ENCODE data around the gene KRT15.
A peak's percentile ranks its signal among the peaks of the same experiment; 100 is the strongest.

KRT15 gene

DNA sequence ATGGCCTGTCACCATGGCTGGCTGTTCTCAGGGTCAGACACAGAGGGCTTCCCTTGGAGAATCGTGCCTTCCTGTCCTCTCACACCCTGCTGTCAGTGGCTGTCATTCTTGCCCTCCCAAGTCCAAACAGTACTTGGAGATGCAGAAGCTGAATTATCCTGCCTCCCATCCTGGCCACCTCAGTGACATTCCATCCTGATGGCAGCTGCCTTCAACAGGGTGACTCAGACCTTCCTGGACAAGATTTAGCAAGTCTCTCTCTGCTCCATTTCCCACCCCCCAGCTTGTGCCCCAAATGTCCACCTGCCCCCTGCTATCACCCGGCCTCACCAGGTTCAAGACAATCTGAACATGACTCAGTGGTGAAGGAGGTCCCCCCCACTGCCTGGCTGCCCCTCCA lies 24.2 kb downstream of the KRT15 start:
- Mint-ChIP-seq H3K4me1 (peaks cover 36% of the 10 kb centered on the region), H3K4me3 (no peak overlapping the region), H3K9me3 (no peaks in the 10 kb centered on the region), H3K27ac (no peak overlapping the region), H3K27me3 (ENCODE audit: low read depth) (peaks cover 19% of the 10 kb centered on the region), H3K36me3 (ENCODE audit: low read depth) (no peaks in the 10 kb centered on the region)
- TF ChIP-seq, protein P1, sequence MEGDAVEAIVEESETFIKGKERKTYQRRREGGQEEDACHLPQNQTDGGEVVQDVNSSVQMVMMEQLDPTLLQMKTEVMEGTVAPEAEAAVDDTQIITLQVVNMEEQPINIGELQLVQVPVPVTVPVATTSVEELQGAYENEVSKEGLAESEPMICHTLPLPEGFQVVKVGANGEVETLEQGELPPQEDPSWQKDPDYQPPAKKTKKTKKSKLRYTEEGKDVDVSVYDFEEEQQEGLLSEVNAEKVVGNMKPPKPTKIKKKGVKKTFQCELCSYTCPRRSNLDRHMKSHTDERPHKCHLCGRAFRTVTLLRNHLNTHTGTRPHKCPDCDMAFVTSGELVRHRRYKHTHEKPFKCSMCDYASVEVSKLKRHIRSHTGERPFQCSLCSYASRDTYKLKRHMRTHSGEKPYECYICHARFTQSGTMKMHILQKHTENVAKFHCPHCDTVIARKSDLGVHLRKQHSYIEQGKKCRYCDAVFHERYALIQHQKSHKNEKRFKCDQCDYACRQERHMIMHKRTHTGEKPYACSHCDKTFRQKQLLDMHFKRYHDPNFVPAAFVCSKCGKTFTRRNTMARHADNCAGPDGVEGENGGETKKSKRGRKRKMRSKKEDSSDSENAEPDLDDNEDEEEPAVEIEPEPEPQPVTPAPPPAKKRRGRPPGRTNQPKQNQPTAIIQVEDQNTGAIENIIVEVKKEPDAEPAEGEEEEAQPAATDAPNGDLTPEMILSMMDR (IDR thresholded peaks at IDR 0.05; ENCODE audit: unreplicated experiment in 3 of 3): no peak

DNA sequence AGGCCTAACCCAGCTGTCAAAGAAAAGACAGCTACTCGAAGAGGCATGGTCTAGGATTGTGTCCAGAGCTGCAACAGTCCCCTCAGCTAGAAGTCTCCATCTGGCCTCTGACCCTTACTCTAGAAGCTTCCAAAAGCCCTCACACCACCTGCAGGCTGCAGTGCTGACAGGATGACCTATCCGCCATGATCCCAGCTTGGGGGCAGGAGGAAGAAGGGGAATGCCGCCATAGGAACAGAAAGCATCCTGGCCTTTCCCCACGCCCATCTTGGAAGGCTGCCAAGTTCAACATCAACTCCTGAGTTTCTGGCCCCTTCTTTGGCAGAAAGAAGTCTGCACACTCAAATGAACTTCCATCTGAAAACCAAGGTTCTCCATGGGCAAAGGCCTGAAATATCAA lies 25.9 kb downstream of the KRT15 start:
- H3K4me3 Mint-ChIP-seq: no peak overlapping the region
- peaks cover 16% of the 10 kb centered on the region for H3K27me3 Mint-ChIP-seq (ENCODE audit: low read depth)
- TF ChIP-seq, protein P1 (IDR thresholded peaks at IDR 0.05; ENCODE audit: unreplicated experiment in 3 of 3): no peak
- H3K9me3 Mint-ChIP-seq: no peaks in the 10 kb centered on the region
- H3K36me3 Mint-ChIP-seq (ENCODE audit: low read depth): no peaks in the 10 kb centered on the region
- peaks cover 36% of the 10 kb centered on the region for H3K4me1 Mint-ChIP-seq
- H3K27ac Mint-ChIP-seq: peak overlapping the region; percentile 46 to 82 (median 50)

DNA sequence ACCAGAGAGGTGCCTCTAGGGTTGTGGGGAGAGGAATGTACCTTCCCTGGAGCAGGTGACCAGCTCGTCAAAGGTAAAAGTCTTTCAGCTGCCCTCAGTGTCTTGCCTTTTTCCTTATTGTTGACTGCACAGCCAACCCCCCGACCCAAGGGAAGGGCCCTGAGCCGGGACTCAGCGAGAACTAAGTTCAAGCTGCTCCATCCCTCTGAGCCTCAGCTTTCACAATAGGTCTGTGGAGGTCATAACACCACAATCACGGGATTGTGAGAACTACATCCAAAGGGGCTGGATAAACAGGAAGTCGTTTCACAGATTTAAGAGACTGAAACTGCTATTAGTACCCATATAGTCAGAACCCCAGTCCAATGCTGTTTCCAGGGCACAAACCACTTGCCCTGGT lies 26.3 kb downstream of the KRT15 start:
- TF ChIP-seq, protein P1 (IDR thresholded peaks at IDR 0.05; ENCODE audit: unreplicated experiment in 3 of 3): no peak

DNA sequence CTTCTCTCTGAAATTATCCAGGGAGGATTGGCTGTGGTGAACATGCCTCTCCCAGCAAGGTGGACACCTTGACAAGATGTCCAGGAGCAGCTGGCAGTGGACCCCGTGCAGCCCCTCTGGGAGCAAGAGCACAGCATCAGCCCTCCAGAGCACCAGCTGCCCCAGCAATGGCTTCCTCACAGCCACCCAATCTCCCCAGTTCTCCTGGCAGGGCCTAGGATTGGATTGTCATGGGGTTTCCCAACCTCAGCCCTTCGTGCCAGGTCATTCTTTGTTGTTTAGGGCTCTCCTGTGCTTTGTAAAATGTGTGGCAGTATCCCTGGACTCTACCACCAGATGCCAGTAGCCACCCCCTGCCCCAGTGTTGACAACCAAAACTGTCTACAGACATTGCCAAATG lies 27.2 kb downstream of the KRT15 start:
- Mint-ChIP-seq H3K4me1 (peaks cover 35% of the 10 kb centered on the region), H3K27me3 (ENCODE audit: low read depth) (peaks cover 16% of the 10 kb centered on the region), H3K4me3 (no peak overlapping the region), H3K9me3 (no peaks in the 10 kb centered on the region), H3K36me3 (ENCODE audit: low read depth) (no peaks in the 10 kb centered on the region), H3K27ac (no peak overlapping the region)
- TF ChIP-seq, protein P1 (IDR thresholded peaks at IDR 0.05; ENCODE audit: unreplicated experiment in 3 of 3): no peak

More for the DNA sequence above, 26.3 kb downstream of the KRT15 start:
- Mint-ChIP-seq H3K4me1 (peaks cover 36% of the 10 kb centered on the region), H3K27me3 (ENCODE audit: low read depth) (peaks cover 16% of the 10 kb centered on the region), H3K27ac (peak overlapping the region; percentile 21 to 78 (median 50)), H3K4me3 (no peak overlapping the region), H3K36me3 (ENCODE audit: low read depth) (no peaks in the 10 kb centered on the region), H3K9me3 (no peaks in the 10 kb centered on the region)

DNA sequence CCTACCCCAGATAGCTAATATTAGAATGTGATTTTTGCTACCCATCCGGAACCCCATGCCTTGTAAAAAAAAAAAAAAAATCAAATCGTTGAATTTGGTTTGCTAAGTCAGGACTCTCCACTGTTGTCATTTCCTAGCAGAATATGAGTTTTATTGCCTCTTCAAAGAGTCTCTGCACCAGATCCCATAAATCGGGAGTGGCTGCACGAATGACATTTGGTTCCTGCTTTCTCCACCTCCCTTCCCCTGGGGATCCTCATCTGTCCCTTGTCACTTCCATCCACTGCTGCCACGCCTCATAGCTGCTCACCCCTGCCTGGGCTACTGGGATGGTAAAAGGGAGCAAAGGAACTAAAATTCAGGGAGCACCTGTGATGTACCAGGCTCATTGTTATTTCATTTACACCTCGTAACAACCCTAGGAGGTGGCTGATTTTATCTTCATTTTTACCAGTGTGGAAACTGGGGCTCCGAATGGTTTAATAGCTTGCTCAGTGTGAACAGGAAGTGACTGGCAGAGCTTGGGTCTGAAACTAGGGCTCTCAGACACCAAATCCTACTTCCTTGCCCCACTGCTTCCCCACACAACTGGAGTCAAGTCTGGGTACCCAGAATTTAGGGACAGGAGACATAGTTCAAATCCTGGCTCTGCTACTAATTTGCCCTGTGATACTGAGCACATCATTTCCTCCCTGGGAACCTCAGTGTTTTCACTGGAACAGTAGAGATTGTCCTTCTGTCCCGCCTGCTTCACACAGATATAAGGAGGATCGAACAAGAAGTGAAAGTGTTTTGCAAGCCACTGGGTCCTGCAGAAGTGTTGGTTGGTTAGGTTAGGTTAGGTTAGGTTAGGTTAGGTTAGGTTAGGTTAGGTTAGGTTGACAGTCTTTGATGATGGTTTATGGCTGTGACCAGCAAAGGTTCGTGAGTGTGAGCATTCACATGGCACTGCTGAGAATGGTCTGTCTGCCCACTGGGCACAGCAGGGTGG lies 28.4 kb downstream of the KRT15 start:
- H3K4me1 Mint-ChIP-seq: peaks cover 28% of the 10 kb centered on the region
- no peaks in the 10 kb centered on the region for H3K9me3 Mint-ChIP-seq
- H3K4me3 Mint-ChIP-seq: no peak overlapping the region
- peaks cover 25% of the 10 kb centered on the region for H3K27me3 Mint-ChIP-seq (ENCODE audit: low read depth)
- TF ChIP-seq, protein P1 (IDR thresholded peaks at IDR 0.05; ENCODE audit: unreplicated experiment in 3 of 3): no peak
- H3K36me3 Mint-ChIP-seq (ENCODE audit: low read depth): no peaks in the 10 kb centered on the region
- no peak overlapping the region for H3K27ac Mint-ChIP-seq
